GM12801 (cell line): ENCODE measurements around the gene PCAT6.

Source experiments
- TF ChIP-seq, protein P1 (sequence below): IDR thresholded peaks from one replicate; pipeline ENCODE4 v1.5.1; 2011; ENCODE audit warnings: control low read depth; ENCODE audit not compliant: insufficient read length; ENCODE audit errors: extremely low read depth

The PCAT6 gene

GRCh38 chr1:202810615-202811295, at the start of gene PCAT6:
PCAT6 (plus strand) TSS chr1:202810954.
- TF ChIP-seq, protein P1, sequence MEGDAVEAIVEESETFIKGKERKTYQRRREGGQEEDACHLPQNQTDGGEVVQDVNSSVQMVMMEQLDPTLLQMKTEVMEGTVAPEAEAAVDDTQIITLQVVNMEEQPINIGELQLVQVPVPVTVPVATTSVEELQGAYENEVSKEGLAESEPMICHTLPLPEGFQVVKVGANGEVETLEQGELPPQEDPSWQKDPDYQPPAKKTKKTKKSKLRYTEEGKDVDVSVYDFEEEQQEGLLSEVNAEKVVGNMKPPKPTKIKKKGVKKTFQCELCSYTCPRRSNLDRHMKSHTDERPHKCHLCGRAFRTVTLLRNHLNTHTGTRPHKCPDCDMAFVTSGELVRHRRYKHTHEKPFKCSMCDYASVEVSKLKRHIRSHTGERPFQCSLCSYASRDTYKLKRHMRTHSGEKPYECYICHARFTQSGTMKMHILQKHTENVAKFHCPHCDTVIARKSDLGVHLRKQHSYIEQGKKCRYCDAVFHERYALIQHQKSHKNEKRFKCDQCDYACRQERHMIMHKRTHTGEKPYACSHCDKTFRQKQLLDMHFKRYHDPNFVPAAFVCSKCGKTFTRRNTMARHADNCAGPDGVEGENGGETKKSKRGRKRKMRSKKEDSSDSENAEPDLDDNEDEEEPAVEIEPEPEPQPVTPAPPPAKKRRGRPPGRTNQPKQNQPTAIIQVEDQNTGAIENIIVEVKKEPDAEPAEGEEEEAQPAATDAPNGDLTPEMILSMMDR: no peak

DNA sequence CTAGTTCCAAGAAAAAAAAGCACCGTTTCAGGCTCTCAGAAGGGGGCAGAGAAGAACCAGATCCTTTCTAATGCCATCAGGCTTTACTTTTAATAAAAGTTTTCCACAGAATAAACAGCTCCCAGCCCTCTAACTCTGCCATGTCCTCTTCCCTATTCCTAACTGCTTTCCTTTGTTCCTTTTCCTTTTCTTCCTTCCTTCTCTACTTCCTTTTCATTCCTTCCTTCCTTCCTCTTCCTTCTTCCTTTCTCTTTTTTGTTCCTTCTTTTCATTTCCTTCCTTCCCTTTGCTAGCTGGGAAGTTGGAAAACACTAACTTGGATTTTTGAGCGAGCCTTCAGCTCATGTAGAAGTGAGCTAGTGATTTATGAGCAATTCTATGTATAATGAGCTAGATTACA, 48.7 kb upstream of the PCAT6 start:
- TF ChIP-seq, protein P1: no peak

DNA sequence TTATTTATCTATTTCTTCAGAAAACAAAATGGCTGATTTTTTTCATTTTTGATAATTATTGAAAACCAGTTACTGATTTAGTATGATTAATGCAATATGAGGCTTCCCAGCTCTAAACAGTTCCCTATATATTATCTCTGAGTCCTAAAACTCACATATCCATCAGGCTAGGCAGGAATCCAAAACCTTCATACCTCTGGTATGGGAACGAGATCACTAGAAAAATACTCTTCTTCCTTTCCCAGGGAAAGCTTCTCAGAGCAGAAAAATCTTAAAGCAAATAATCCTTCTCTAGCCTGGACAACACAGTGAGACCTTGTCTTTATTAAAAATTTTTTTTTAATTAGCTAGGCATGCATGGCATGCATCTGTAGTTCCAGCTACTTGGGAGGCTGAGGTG, 45.0 kb upstream of the PCAT6 start:
- TF ChIP-seq, protein P1: no peak

DNA sequence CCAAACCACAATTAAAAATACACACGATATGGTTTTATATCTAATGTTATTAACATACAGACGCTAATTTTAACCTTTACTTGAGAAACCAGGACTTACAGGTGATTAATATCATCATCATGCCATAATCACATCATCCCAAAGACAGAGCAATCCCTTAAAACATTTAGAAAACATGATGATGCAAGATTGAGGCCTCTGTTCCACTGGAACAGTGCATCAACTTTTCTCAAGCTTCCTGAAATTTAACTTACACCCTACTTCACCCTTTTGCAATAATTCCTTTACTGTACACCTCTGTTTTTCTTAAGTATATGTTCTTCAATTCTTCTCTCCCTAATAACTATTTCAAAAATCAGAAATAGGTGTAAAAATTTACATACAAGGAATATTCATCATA, 40.6 kb upstream of the PCAT6 start:
- TF ChIP-seq, protein P1: no peak

- TF ChIP-seq, protein P1: no peak
These were observed 29.6 kb upstream of the PCAT6 start for GRCh38 chr1:202781180-202781579.

DNA sequence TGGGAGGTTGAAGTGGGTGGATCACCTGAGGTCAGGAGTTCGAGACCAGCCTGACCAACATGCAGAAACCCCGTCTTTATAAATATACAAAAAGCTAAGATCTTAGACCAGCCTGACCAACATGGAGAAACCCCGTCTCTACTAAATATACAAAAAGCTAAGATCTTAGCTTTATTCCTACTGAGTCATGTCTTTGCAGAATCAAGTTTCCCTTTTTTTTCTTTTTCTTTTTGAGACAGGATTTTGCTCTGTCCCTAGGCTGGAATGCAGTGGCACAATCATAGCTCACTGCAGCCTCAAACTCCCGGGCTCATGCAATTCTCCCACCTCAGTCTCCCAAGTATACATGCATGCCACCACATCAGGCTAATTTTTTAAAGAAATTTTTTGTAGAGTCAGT, 23.9 kb upstream of the PCAT6 start:
- TF ChIP-seq, protein P1: no peak

- TF ChIP-seq, protein P1: no peak
These were observed 22.0 kb upstream of the PCAT6 start for GRCh38 chr1:202788800-202789199.
